ENCODE data around the gene SLC18A3.

GRCh38 chr10:49609283-49610113, 612 bp upstream of the SLC18A3 start:
- TF ChIP-seq CTCF (IDR thresholded peaks at IDR 0.05) (no peak), POLR2A (IDR thresholded peaks at IDR 0.05) (no peak)

Data from tibial nerve (tissue), 3 donors.